Left lung (tissue), 10 donors: Measurements from ENCODE around the gene MTMR2. TPM values are rescaled to one million over a fixed set of nuclear protein-coding genes. Genes with fewer than 3 reads are reported as not detected.

ENCODE experiments used
- ATAC-seq: fragments of 200-7000 bp; cut with Tn5 transposase; one replicate; pipeline ENCODE4 v1.9.1; 2020; ENCODE audit warnings: moderate library complexity
- DNase-seq, 4 donors: peaks; one replicate each; pipeline ENCODE4 v3.0.0-alpha.2; 2013 to 2020
- H3K27ac ChIP-seq, 2 donors: fragments of 200-600 bp; sonication (generic) in 1 of 2; one replicate each; pipeline versions ENCODE4 v1.5.0 to v1.8.0; 2020 to 2021
- H3K27me3 ChIP-seq, 2 donors: fragments of 200-600 bp; sonication (generic) in 1 of 2; one replicate each; pipeline versions ENCODE4 v1.5.0 to v1.8.0; 2020 to 2021
- H3K36me3 ChIP-seq, 2 donors: fragments of 200-600 bp; sonication (generic) in 1 of 2; one replicate each; pipeline versions ENCODE4 v1.5.0 to v1.8.0; 2020 to 2021
- H3K4me1 ChIP-seq, 2 donors: fragments of 200-600 bp; one replicate each; pipeline ENCODE4 v1.8.0; 2021
- H3K4me3 ChIP-seq, 2 donors: fragments of 200-600 bp; sonication (generic) in 1 of 2; one replicate each; pipeline versions ENCODE4 v1.5.0 to v1.8.0; 2020 to 2021; ENCODE audit warnings: mild to moderate bottlenecking in 1 of 2
- H3K9me3 ChIP-seq, 2 donors: fragments of 200-600 bp; sonication (generic) in 1 of 2; one replicate each; pipeline versions ENCODE4 v1.5.0 to v1.8.0; 2020 to 2021
- CTCF ChIP-seq, 2 donors: fragments of 200-600 bp; sonication (generic) in 1 of 2; IDR thresholded peaks; one replicate each; pipeline versions ENCODE4 v1.5.0 to v1.8.0; 2021; ENCODE audit warnings: antibody characterized with exemption in 2 of 2
- intact Hi-C, 2 donors: fragments of 100-400 bp; cut with DNase I; formaldehyde crosslinking; loops; one replicate each; pipeline versions ENCODE4 v1.11.2 to v1.14.2; 2022
- polyA plus RNA-seq, 6 donors: library from polyadenylated mRNA; unstranded; fragments of 120-200 nt; gene quantifications; one replicate each; pipeline ENCODE4 v1.2.1, GENCODE V29; 2013; ENCODE audit not compliant: insufficient read length in 6 of 6
- total RNA-seq, 2 donors: library from RNA; stranded (reverse); fragmentation: NEBNext Ultra II Directional; extraction: Animal tissue kit (Norgen Biotek cat#: 25700); gene quantifications; one replicate each; pipeline ENCODE4 v1.2.1, GENCODE V29; 2021
- donor health status: DM: no; HTN: yes; CAD: no.
- donor health status: DM: no; HTN: no; CAD: no.

MTMR2 gene
- total and polyA plus RNA-seq, 8 donors = 33.3 to 73.5 (median 56.0) TPM

- no peak overlapping the region for H3K4me3 ChIP-seq
- no peaks in the 10 kb centered on the region for H3K9me3 ChIP-seq
- H3K36me3 ChIP-seq = no peaks in the 10 kb centered on the region
- H3K4me1 ChIP-seq = peaks cover 4 to 10% of the 10 kb centered on the region in 2 donors
- ATAC-seq (no peak), DNase-seq (peak in 1 of 4 donors; percentile 24)
- H3K27ac ChIP-seq = peak overlapping the region in 1 of 2 donors; percentile 30
- intact Hi-C loops = no loop called here
- no peaks in the 10 kb centered on the region for H3K27me3 ChIP-seq
- no peak for TF ChIP-seq CTCF (IDR thresholded peaks at IDR 0.05)
These were observed 6.5 kb downstream of the MTMR2 start for GRCh38 chr11:95917193-95918036.

- H3K27me3 ChIP-seq = no peaks in the 10 kb centered on the region
- H3K27ac ChIP-seq = no peak overlapping the region
- H3K4me1 ChIP-seq = peaks cover 0 to 4% of the 10 kb centered on the region in 2 donors
- ATAC-seq = no peak
- intact Hi-C loops = no loop called here
- no peak overlapping the region for H3K4me3 ChIP-seq
- DNase-seq = no peak
- no peak for TF ChIP-seq CTCF (IDR thresholded peaks at IDR 0.05)
- no peaks in the 10 kb centered on the region for H3K9me3 ChIP-seq
- no peaks in the 10 kb centered on the region for H3K36me3 ChIP-seq
These were observed 7.9 kb downstream of the MTMR2 start for GRCh38 chr11:95916049-95916448.

GRCh38 chr11:95915051-95915450, 8.9 kb downstream of the MTMR2 start:
- Histone ChIP-seq H3K4me1 (peaks cover 0 to 4% of the 10 kb centered on the region in 2 donors), H3K36me3 (no peaks in the 10 kb centered on the region), H3K4me3 (no peak overlapping the region), H3K27ac (no peak overlapping the region), H3K27me3 (no peaks in the 10 kb centered on the region), H3K9me3 (no peaks in the 10 kb centered on the region)
- intact Hi-C loops = no loop called here
- no peak for TF ChIP-seq CTCF (IDR thresholded peaks at IDR 0.05)
- no peak for DNase-seq
- no peak for ATAC-seq

DNA sequence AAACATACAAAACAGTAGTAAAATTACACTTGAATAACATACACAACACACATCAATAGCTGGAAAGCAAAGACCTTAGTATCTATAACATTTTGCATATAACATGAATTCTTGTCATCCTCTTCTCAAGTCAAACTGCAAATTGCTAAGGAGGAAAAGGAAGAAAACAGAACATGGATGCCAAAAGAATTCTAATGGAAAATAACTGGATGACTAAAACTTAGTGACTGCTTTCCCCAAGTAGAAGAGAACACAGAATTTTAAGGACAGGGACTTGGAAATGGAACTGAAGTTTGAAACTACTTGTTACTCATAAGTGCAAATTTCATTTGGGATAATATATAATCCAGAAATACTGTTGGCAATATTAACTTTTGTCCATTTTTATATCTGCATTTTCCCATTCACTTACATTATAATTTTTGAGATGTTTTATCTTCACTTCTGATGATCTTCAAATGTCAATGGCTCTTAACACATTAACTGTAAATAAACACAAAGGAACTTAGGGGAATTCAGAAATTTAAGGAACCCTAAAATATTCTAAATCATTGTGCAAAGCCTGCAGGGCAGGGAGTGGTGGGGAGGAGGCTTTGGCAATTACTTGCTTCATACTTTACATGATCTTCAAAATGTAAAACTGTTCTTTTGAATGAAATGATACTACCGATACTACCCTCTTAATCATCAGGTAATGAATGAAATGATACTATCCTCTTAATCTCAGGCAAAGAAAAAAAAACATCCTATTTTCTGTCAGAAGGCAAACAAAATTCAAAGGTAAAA, 9.9 kb downstream of the MTMR2 start:
- H3K4me1 ChIP-seq = peaks cover 0 to 4% of the 10 kb centered on the region in 2 donors
- intact Hi-C loops = no loop called here
- DNase-seq (no peak), ATAC-seq (no peak)
- TF ChIP-seq CTCF (IDR thresholded peaks at IDR 0.05) = no peak
- no peaks in the 10 kb centered on the region for H3K9me3 ChIP-seq
- H3K27me3 ChIP-seq = no peaks in the 10 kb centered on the region
- H3K36me3 ChIP-seq = no peaks in the 10 kb centered on the region
- H3K27ac ChIP-seq = no peak overlapping the region
- H3K4me3 ChIP-seq = no peak overlapping the region
